B cell (primary cell): ENCODE data around the gene SAMD4A. TPM values are rescaled to one million over a fixed set of nuclear protein-coding genes. Genes with fewer than 3 reads are reported as not detected.

Experiments
- ATAC-seq: fragments of 200-7000 bp; cut with Tn5 transposase; one replicate; pipeline ENCODE4 v1.10.0; 2021; ENCODE audit warnings: low read depth, mild to moderate bottlenecking, moderate number of reproducible peaks, moderate library complexity
- CTCF ChIA-PET: fragments of 350-600 bp; sonication (Branson Sonifier 250); formaldehyde crosslinking; loops from one replicate; lab custom pipeline; 2021; ENCODE audit warnings: antibody characterized with exemption, inconsistent platforms; lab: Charles Lee
- POLR2A ChIA-PET: fragments of 350-600 bp; sonication (Branson Sonifier 250); formaldehyde crosslinking; loops from one replicate; lab custom pipeline; 2021; ENCODE audit warnings: antibody characterized with exemption; lab: Charles Lee
- DNase-seq: peaks from one replicate; pipeline ENCODE4 v3.0.0; 2013
- H2AFZ ChIP-seq: 2 replicates; pipeline ENCODE4 v1.6.1; 2012; ENCODE audit warnings: mild to moderate bottlenecking, low read depth, low read length; ENCODE audit not compliant: insufficient read depth, poor library complexity, severe bottlenecking
- H3K27ac ChIP-seq, 2 donors: 1 replicate in 1 of 2; 2 replicates in 1 of 2; pipeline ENCODE4 v1.5.1; 2012 to 2013; ENCODE audit warnings: low read length in 2 of 2, mild to moderate bottlenecking in 2 of 2, moderate library complexity in 1 of 2
- H3K27me3 ChIP-seq, 4 experiments: fragments of 200-600 bp in 1 of 4; sonication (generic) in 1 of 4; replicated peaks in 1 of 4; 1 replicate in 2 of 4; 2 replicates in 2 of 4; pipeline versions ENCODE4 v1.6.1 to v1.7.0; 2013 to 2016; ENCODE audit warnings: low read length in 3 of 4, mild to moderate bottlenecking in 2 of 4, mixed read lengths in 1 of 4, moderate library complexity in 1 of 4; ENCODE audit not compliant: insufficient read depth in 4 of 4, control insufficient read depth in 3 of 4; ENCODE audit errors: control extremely low read depth in 1 of 4
- H3K36me3 ChIP-seq, 2 experiments: replicated peaks in 1 of 2; 1 replicate in 1 of 2; 2 replicates in 1 of 2; pipeline versions ENCODE4 v1.6.1 to v1.7.1; 2013; ENCODE audit warnings: low read length in 1 of 2; ENCODE audit not compliant: insufficient read depth in 2 of 2, control insufficient read depth in 1 of 2; ENCODE audit errors: control extremely low read depth in 1 of 2, extremely low read depth in 1 of 2
- H3K4me1 ChIP-seq, 2 donors: fragments of 200-600 bp in 1 of 2; sonication (generic) in 1 of 2; 1 replicate in 1 of 2; 2 replicates in 1 of 2; pipeline versions ENCODE4 v1.5.1 to v1.6.1; 2013 to 2017; ENCODE audit warnings: low read length in 2 of 2; ENCODE audit not compliant: control insufficient read depth in 2 of 2, insufficient read depth in 2 of 2
- H3K4me2 ChIP-seq: replicated peaks from 2 replicates; pipeline ENCODE3; 2012; ENCODE audit warnings: mild to moderate bottlenecking, low read depth, low read length; ENCODE audit not compliant: poor library complexity, severe bottlenecking
- H3K4me3 ChIP-seq, 5 experiments: fragments of 200-600 bp in 1 of 5; sonication (generic) in 1 of 5; 1 replicate in 3 of 5; 2 replicates in 2 of 5; pipeline versions ENCODE4 v1.5.1 to v1.7.0; 2011 to 2016; ENCODE audit warnings: low read length in 4 of 5, mild to moderate bottlenecking in 4 of 5, low read depth in 2 of 5, control low read depth in 1 of 5, moderate library complexity in 1 of 5; ENCODE audit not compliant: insufficient read depth in 1 of 5; ENCODE audit errors: control extremely low read depth in 1 of 5, extremely low read depth in 1 of 5
- H3K79me2 ChIP-seq: fragments of 200-600 bp; sonication (generic); one replicate; pipeline ENCODE4 v1.6.0; 2016; ENCODE audit warnings: low read length; ENCODE audit not compliant: control insufficient read depth, insufficient read depth
- H3K9ac ChIP-seq: fragments of 200-600 bp; sonication (generic); 2 replicates; pipeline ENCODE4 v1.6.1; 2017; ENCODE audit warnings: mild to moderate bottlenecking, low read length, moderate library complexity
- H3K9me3 ChIP-seq, 3 donors: one replicate each; pipeline versions ENCODE4 v1.6.1 to v1.7.1; 2013; ENCODE audit warnings: low read length in 2 of 3; ENCODE audit not compliant: control insufficient read depth in 2 of 3, insufficient read depth in 1 of 3; ENCODE audit errors: control extremely low read depth in 1 of 3
- H4K20me1 ChIP-seq: 2 replicates; pipeline ENCODE4 v1.6.0; 2012; ENCODE audit warnings: mild to moderate bottlenecking, low read length; ENCODE audit not compliant: insufficient read depth, control insufficient read depth, poor library complexity, severe bottlenecking
- H3K27ac Mint-ChIP-seq: one replicate; pipeline ENCODE4 v1.8.0; 2021; ENCODE audit warnings: mixed read lengths
- H3K27me3 Mint-ChIP-seq: one replicate; pipeline ENCODE4 v1.8.0; 2021; ENCODE audit warnings: mixed read lengths
- H3K4me1 Mint-ChIP-seq: one replicate; pipeline ENCODE4 v1.8.0; 2021; ENCODE audit warnings: mixed read lengths
- H3K4me3 Mint-ChIP-seq: one replicate; pipeline ENCODE4 v1.8.0; 2021; ENCODE audit warnings: mixed read lengths
- H3K9me3 Mint-ChIP-seq: one replicate; pipeline ENCODE4 v1.8.0; 2022; ENCODE audit warnings: mixed read lengths; ENCODE audit not compliant: insufficient read depth
- CTCF ChIP-seq: fragments of 200-600 bp; IDR thresholded peaks from one replicate; pipeline ENCODE4 v1.8.0; 2022; ENCODE audit warnings: antibody characterized with exemption, mild to moderate bottlenecking
- EZH2 ChIP-seq: IDR thresholded peaks from 2 replicates; pipeline ENCODE4 v1.6.1; 2012; ENCODE audit warnings: borderline replicate concordance, low read depth, mild to moderate bottlenecking, moderate library complexity, low read length; ENCODE audit not compliant: insufficient read depth, poor library complexity, severe bottlenecking
- WGBS: methylation state at CpG from one replicate; pipeline ENCODE4 v1.1.5; 2013; ENCODE audit warnings: missing lambda C conversion rate; ENCODE audit not compliant: insufficient coverage; 5-methylcytosine and 5-hydroxymethylcytosine counted together
- intact Hi-C: fragments of 100-400 bp; cut with micrococcal nuclease; formaldehyde crosslinking; loops from one replicate; pipeline ENCODE4 v1.10.0; 2022
- polyA plus RNA-seq: library from polyadenylated mRNA; depleted of rRNA; stranded (reverse); fragments of >200 nt; gene quantifications from 2 replicates; pipeline ENCODE4 v1.2.3, GENCODE V29; 2012
- total RNA-seq, 2 donors: library from RNA; stranded (reverse); fragments of 120-200 nt in 1 of 2; gene quantifications; 1 replicate in 1 of 2; 2 replicates in 1 of 2; pipeline versions ENCODE4 v1.2.3 to v1.2.4, GENCODE V29; 2013 to 2022

SAMD4A gene
- total and polyA plus RNA-seq, 2 donors (not counting 1 experiment from before 2014, with no cell fraction given): 5.7 to 13.7 TPM

GRCh38 chr14:54570631-54571415, 3.9 kb downstream of the SAMD4A start:
- Histone ChIP-seq H3K4me2 (no peak overlapping the region), H3K4me3 (no peak overlapping the region), H3K9ac (no peak overlapping the region), H3K79me2 (peaks cover 60% of the 10 kb centered on the region), H4K20me1 (peaks cover 12% of the 10 kb centered on the region), H3K27me3 (no peaks in the 10 kb centered on the region), H3K27ac (no peak overlapping the region), H3K36me3 (no peaks in the 10 kb centered on the region), H2AFZ (no peak overlapping the region), H3K4me1 (peaks cover 13% of the 10 kb centered on the region in 2 donors), H3K9me3 (peaks cover 0 to 14% (median 3%) of the 10 kb centered on the region in 3 donors)
- TF ChIP-seq EZH2: no peak
- no peak for TF ChIP-seq CTCF
- ChIA-PET CTCF (no interaction called here), POLR2A (no interaction called here)
- H3K27me3 Mint-ChIP-seq: no peaks in the 10 kb centered on the region
- peaks cover 16% of the 10 kb centered on the region for H3K4me1 Mint-ChIP-seq
- no peak overlapping the region for H3K4me3 Mint-ChIP-seq
- intact Hi-C loops: no loop called here
- no peak for DNase-seq
- H3K9me3 Mint-ChIP-seq: peaks cover 8% of the 10 kb centered on the region
- no CpG with 5 or more reads among the region's 5 CpGs for WGBS
- ATAC-seq: no peak
- no peak overlapping the region for H3K27ac Mint-ChIP-seq

- Histone ChIP-seq H3K79me2 (peaks cover 68% of the 10 kb centered on the region), H2AFZ (no peak overlapping the region), H3K4me3 (no peak overlapping the region), H3K27me3 (no peaks in the 10 kb centered on the region), H3K9ac (no peak overlapping the region), H3K36me3 (no peaks in the 10 kb centered on the region), H3K27ac (no peak overlapping the region), H3K9me3 (peaks cover 0 to 14% (median 3%) of the 10 kb centered on the region in 3 donors), H3K4me1 (peaks cover 13% of the 10 kb centered on the region in 2 donors), H3K4me2 (no peak overlapping the region), H4K20me1 (peaks cover 12% of the 10 kb centered on the region)
- no peak overlapping the region for H3K27ac Mint-ChIP-seq
- POLR2A ChIA-PET: no interaction called here
- no peaks in the 10 kb centered on the region for H3K27me3 Mint-ChIP-seq
- TF ChIP-seq CTCF: peak; percentile 70
- no peak for TF ChIP-seq EZH2
- H3K4me1 Mint-ChIP-seq: peaks cover 16% of the 10 kb centered on the region
- ATAC-seq (no peak), DNase-seq (peak; percentile 32)
- CTCF ChIA-PET: interaction anchor here (0.6 kb wide), 1 partner anchor 68 kb away, joined by 3 read pairs; no protein-coding TSS in a partner anchor
- 100% methylated on average over 1 of the region's 2 CpGs for WGBS
- intact Hi-C loops: no loop called here
- H3K9me3 Mint-ChIP-seq: peaks cover 8% of the 10 kb centered on the region
- no peak overlapping the region for H3K4me3 Mint-ChIP-seq
Observed at GRCh38 chr14:54572316-54572715, 5.4 kb downstream of the SAMD4A start.
